ENCODE data around the gene SEMA6D.

- no peak for TF ChIP-seq CTCF (IDR thresholded peaks at IDR 0.05; ENCODE audit: poor library complexity, severe bottlenecking)
- TF ChIP-seq MXI1 (conservative IDR thresholded peaks at IDR 0.05; ENCODE audit: poor library complexity, severe bottlenecking): no peak
- no peak for TF ChIP-seq POLR2AphosphoS5 (IDR thresholded peaks at IDR 0.05)
- no peak for TF ChIP-seq EP300 (conservative IDR thresholded peaks at IDR 0.05; ENCODE audit: poor library complexity, severe bottlenecking)
Observed at GRCh38 chr15:47753591-47753990, 36.3 kb downstream of the SEMA6D start.
